Measurements from ENCODE around the gene IL3. TPM values are rescaled to one million over a fixed set of nuclear protein-coding genes. Genes with fewer than 3 reads are reported as not detected.

The IL3 gene, protein sequence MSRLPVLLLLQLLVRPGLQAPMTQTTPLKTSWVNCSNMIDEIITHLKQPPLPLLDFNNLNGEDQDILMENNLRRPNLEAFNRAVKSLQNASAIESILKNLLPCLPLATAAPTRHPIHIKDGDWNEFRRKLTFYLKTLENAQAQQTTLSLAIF
- not detected in 2 replicates for total RNA-seq

DNA sequence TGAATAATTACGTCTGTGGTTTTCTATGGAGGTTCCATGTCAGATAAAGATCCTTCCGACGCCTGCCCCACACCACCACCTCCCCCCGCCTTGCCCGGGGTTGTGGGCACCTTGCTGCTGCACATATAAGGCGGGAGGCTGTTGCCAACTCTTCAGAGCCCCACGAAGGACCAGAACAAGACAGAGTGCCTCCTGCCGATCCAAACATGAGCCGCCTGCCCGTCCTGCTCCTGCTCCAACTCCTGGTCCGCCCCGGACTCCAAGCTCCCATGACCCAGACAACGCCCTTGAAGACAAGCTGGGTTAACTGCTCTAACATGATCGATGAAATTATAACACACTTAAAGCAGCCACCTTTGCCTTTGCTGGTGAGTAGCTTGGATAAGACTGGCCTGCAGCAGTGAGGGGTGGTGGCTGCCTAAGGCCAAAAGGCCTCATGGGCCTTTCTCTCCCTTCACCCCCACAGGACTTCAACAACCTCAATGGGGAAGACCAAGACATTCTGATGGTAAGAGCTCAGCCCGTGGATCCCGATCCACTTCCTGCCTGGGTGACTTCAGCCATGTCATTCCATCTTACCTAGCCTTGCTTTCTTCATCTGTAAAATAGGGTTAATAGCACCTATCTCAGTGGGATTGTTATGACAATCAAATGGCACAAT lies at the start of gene IL3:
Gene IL3 (plus strand): TSS at position 155 of the 661 bp plus-strand sequence. CDS start 52 bp downstream, at position 207.

DNA sequence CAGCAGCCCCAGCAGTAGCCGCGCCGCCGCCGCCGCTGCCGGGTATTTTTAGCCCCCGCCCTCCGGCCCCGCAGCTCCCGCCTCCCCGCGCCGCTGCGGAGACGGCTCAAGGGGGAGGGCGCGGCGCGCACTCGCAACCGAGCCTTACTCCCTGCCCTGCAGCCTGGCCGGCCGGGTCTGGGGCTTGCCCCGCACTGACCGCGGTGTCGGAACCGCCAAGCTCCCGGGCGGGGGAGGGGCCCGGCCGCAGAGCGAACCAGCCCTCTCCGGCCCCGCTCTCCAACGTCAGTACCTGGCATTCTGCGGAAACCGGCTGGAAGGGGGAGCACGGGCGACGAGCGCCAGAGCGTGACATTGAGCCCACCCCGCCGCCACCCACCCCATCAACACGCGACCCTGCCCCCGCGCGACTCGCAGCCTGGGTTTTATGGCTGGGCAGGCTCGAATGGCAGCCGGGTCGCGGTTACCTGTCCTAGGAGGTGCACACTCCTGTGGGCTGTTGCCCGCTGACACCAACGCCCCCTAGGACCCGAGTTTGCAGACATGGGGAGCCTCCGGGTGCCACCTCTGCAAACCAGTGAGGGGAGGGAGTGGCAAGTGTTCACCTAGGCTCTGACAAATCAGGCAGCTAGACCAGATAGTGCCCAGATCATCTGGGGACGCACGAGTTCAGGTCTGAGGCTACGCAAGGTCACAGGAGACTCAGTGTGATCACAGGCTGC lies 48.7 kb upstream of the IL3 start, which contains the start of gene ACSL6:
Gene ACSL6 (minus strand): TSS at position 37 of the 722 bp plus-strand sequence. CDS start 105 bp downstream, outside the sequence.

DNA sequence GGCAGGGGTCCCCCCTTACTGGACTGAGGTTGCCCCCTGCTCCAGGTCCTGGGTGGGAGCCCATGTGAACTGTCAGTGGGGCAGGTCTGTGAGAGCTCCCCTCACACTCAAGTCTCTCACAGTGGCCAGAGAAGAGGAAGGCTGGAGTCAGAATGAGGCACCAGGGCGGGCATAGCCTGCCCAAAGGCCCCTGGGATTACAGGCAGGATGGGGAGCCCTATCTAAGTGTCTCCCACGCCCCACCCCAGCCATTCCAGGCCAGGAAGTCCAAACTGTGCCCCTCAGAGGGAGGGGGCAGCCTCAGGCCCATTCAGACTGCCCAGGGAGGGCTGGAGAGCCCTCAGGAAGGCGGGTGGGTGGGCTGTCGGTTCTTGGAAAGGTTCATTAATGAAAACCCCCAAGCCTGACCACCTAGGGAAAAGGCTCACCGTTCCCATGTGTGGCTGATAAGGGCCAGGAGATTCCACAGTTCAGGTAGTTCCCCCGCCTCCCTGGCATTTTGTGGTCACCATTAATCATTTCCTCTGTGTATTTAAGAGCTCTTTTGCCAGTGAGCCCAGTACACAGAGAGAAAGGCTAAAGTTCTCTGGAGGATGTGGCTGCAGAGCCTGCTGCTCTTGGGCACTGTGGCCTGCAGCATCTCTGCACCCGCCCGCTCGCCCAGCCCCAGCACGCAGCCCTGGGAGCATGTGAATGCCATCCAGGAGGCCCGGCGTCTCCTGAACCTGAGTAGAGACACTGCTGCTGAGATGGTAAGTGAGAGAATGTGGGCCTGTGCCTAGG lies 13.0 kb downstream of the IL3 start, which contains the start of gene CSF2:
Gene CSF2 (plus strand): TSS at position 559 of the 783 bp plus-strand sequence. CDS start 35 bp downstream, at position 594.

Other genes starting within 250 kb of the IL3 start
- not detected in 2 replicates for gene MEIKIN, start 115.0 kb upstream of the IL3 start, total RNA-seq
- 0.17 TPM in 1 of 2 replicates, not detected in the other for gene ACSL6, start 49.0 kb upstream of the IL3 start, total RNA-seq
- gene CSF2, start 13.1 kb downstream of the IL3 start, total RNA-seq, result 1.9 TPM in 1 of 2 replicates, not detected in the other
- gene P4HA2, start 167.2 kb downstream of the IL3 start, total RNA-seq, result 483 and 725 TPM in 2 replicates
- 30.6 and 125 TPM in 2 replicates for gene PDLIM4, start 197.0 kb downstream of the IL3 start, total RNA-seq
- 0.78 and 6.7 TPM in 2 replicates for gene SLC22A4, start 233.7 kb downstream of the IL3 start, total RNA-seq